GM21737 (cell line): ENCODE measurements around the gene ZNF70.

ENCODE experiments used
- ATAC-seq: cut with Tn5 transposase; IDR thresholded peaks from one replicate; pipeline ENCODE4 v1.9.1; 2021; ENCODE audit warnings: mild to moderate bottlenecking, moderate library complexity; ENCODE audit not compliant: unreplicated experiment

The ZNF70 gene

GRCh38 chr22:23779731-23780130 is 28.8 kb upstream of the ZNF70 start:
- no peak for ATAC-seq

GRCh38 chr22:23779083-23779482 is 28.2 kb upstream of the ZNF70 start:
- ATAC-seq: no peak

GRCh38 chr22:23778577-23778900 is 27.6 kb upstream of the ZNF70 start:
- no peak for ATAC-seq

GRCh38 chr22:23777776-23778576 is 27.1 kb upstream of the ZNF70 start:
- no peak for ATAC-seq

- ATAC-seq: no peak
Measured at GRCh38 chr22:23775779-23776375, 25.0 kb upstream of the ZNF70 start.

- ATAC-seq: no peak
Measured at GRCh38 chr22:23774922-23775436, 24.1 kb upstream of the ZNF70 start.

- ATAC-seq: no peak
Measured at GRCh38 chr22:23774114-23774921, 23.4 kb upstream of the ZNF70 start.

GRCh38 chr22:23773483-23774113 is 22.7 kb upstream of the ZNF70 start:
- no peak for ATAC-seq

- no peak for ATAC-seq
Measured at GRCh38 chr22:23772649-23773473, 21.9 kb upstream of the ZNF70 start, which contains the start of gene MMP11. TSS of gene MMP11 (plus strand) at chr22:23772849. CDS start at chr22:23772871, 22 bp downstream.

- ATAC-seq: no peak
Measured at GRCh38 chr22:23772315-23772648, 21.4 kb upstream of the ZNF70 start.

GRCh38 chr22:23769321-23769965 is 18.5 kb upstream of the ZNF70 start:
- ATAC-seq: no peak

- ATAC-seq: peak; percentile 54
Measured at GRCh38 chr22:23767673-23768548, 17.0 kb upstream of the ZNF70 start, which contains the start of gene CHCHD10. TSS of gene CHCHD10 (minus strand) at chr22:23767972. CDS start at chr22:23767874, 98 bp downstream.

- ATAC-seq: no peak
Measured at GRCh38 chr22:23767303-23767672, 16.4 kb upstream of the ZNF70 start.

GRCh38 chr22:23764899-23765881 is 14.3 kb upstream of the ZNF70 start:
- no peak for ATAC-seq

GRCh38 chr22:23763954-23764353 is 13.0 kb upstream of the ZNF70 start:
- no peak for ATAC-seq

GRCh38 chr22:23763579-23763945 is 12.7 kb upstream of the ZNF70 start:
- no peak for ATAC-seq

- no peak for ATAC-seq
Measured at GRCh38 chr22:23762842-23763578, 12.1 kb upstream of the ZNF70 start, which contains the start of gene C22orf15. TSS of gene C22orf15 (plus strand) at chr22:23762990. CDS start at chr22:23763307, 317 bp downstream.
